ENCODE results near the gene ME3.
"Not testable (repeated sequence)": the region's sequence is repeated elsewhere in the genome, so short reads cannot be mapped to it uniquely, and the experiment has no call there.

Gene ME3

GRCh38 chr11:86442420-86442819 is 230.0 kb downstream of the ME3 start:
- DNase-seq (ENCODE audit: low read depth in 1 of 2, low spot score in 1 of 2), result no peak

GRCh38 chr11:86440843-86441242 is 231.6 kb downstream of the ME3 start:
- no peak for DNase-seq (ENCODE audit: low read depth in 1 of 2, low spot score in 1 of 2)

- DNase-seq (ENCODE audit: low read depth in 1 of 2, low spot score in 1 of 2), result no peak
These were observed 232.1 kb downstream of the ME3 start for GRCh38 chr11:86440305-86440716.

- no peak for DNase-seq (ENCODE audit: low read depth in 1 of 2, low spot score in 1 of 2)
These were observed 233.7 kb downstream of the ME3 start for GRCh38 chr11:86438685-86439084.

- DNase-seq (ENCODE audit: low read depth in 1 of 2, low spot score in 1 of 2), result no peak
These were observed 236.7 kb downstream of the ME3 start for GRCh38 chr11:86435711-86436110.

GRCh38 chr11:86433361-86434095 is 238.9 kb downstream of the ME3 start:
- not testable (repeated sequence) for DNase-seq (ENCODE audit: low read depth in 1 of 2, low spot score in 1 of 2)

- no peak for DNase-seq (ENCODE audit: low read depth in 1 of 2, low spot score in 1 of 2)
These were observed 241.2 kb downstream of the ME3 start for GRCh38 chr11:86431258-86431657.

- no peak for DNase-seq (ENCODE audit: low read depth in 1 of 2, low spot score in 1 of 2)
These were observed 245.0 kb downstream of the ME3 start for GRCh38 chr11:86427441-86427840.

GRCh38 chr11:86423488-86423887 is 248.9 kb downstream of the ME3 start:
- DNase-seq (ENCODE audit: low read depth in 1 of 2, low spot score in 1 of 2), result not testable (repeated sequence)

GRCh38 chr11:86422371-86422770 is 250.0 kb downstream of the ME3 start:
- DNase-seq (ENCODE audit: low read depth in 1 of 2, low spot score in 1 of 2), result no peak

GRCh38 chr11:86421946-86422345 is 250.5 kb downstream of the ME3 start:
- DNase-seq (ENCODE audit: low read depth in 1 of 2, low spot score in 1 of 2), result no peak

GRCh38 chr11:86418917-86419316 is 253.5 kb downstream of the ME3 start:
- no peak for DNase-seq (ENCODE audit: low read depth in 1 of 2, low spot score in 1 of 2)

GRCh38 chr11:86418513-86418912 is 253.9 kb downstream of the ME3 start:
- DNase-seq (ENCODE audit: low read depth in 1 of 2, low spot score in 1 of 2), result no peak

- no peak for DNase-seq (ENCODE audit: low read depth in 1 of 2, low spot score in 1 of 2)
These were observed 254.3 kb downstream of the ME3 start for GRCh38 chr11:86418106-86418505.

GRCh38 chr11:86416951-86417350 is 255.5 kb downstream of the ME3 start:
- DNase-seq (ENCODE audit: low read depth in 1 of 2, low spot score in 1 of 2), result not testable (repeated sequence)

- no peak for DNase-seq (ENCODE audit: low read depth in 1 of 2, low spot score in 1 of 2)
These were observed 255.9 kb downstream of the ME3 start for GRCh38 chr11:86416494-86416893.

GRCh38 chr11:86415026-86415425 is 257.4 kb downstream of the ME3 start:
- no peak for DNase-seq (ENCODE audit: low read depth in 1 of 2, low spot score in 1 of 2)

GRCh38 chr11:86414032-86414431 is 258.4 kb downstream of the ME3 start:
- no peak for DNase-seq (ENCODE audit: low read depth in 1 of 2, low spot score in 1 of 2)

- DNase-seq (ENCODE audit: low read depth in 1 of 2, low spot score in 1 of 2), result no peak
These were observed 263.6 kb downstream of the ME3 start for GRCh38 chr11:86408845-86409244.

GRCh38 chr11:86403458-86403857 is 269.0 kb downstream of the ME3 start:
- DNase-seq (ENCODE audit: low read depth in 1 of 2, low spot score in 1 of 2), result no peak

GRCh38 chr11:86398106-86398505 is 274.3 kb downstream of the ME3 start:
- no peak for DNase-seq (ENCODE audit: low read depth in 1 of 2, low spot score in 1 of 2)

GRCh38 chr11:86397351-86397750 is 275.1 kb downstream of the ME3 start:
- no peak for DNase-seq (ENCODE audit: low read depth in 1 of 2, low spot score in 1 of 2)

GRCh38 chr11:86396396-86396795 is 276.0 kb downstream of the ME3 start:
- DNase-seq (ENCODE audit: low read depth in 1 of 2, low spot score in 1 of 2), result no peak

Measured in activated CD4-positive, alpha-beta T cell treated with anti-CD3 and anti-CD28 coated beads, Interleukin-2, amount 50 U/mL, for 24 hours (primary cell).